SK-N-SH treated with all-trans-retinoic acid at 6 μM for 48 hours (cell line): ENCODE data around the gene FAM151A.

Experiments
- ATAC-seq: fragments of 200-7000 bp; cut with Tn5 transposase; 3 replicates; pipeline ENCODE4 v1.9.1; 2020; ENCODE audit warnings: mild to moderate bottlenecking, moderate library complexity
- ARNTL ChIP-seq: fragments of 450-650 bp; formaldehyde crosslinking; IDR thresholded peaks from 2 replicates; pipeline ENCODE4 v1.5.0; 2020; ENCODE audit warnings: low read depth, mild to moderate bottlenecking, moderate library complexity, borderline replicate concordance
- BACH2 ChIP-seq: fragments of 250-450 bp; sonication (Bioruptor Pico); IDR thresholded peaks from 2 replicates; pipeline ENCODE4 v1.9.0; 2021; ENCODE audit warnings: mild to moderate bottlenecking, borderline replicate concordance
- CSDC2 ChIP-seq: fragments of 250-450 bp; sonication (Bioruptor Pico); IDR thresholded peaks from 2 replicates; pipeline ENCODE4 v1.5.0; 2020; ENCODE audit warnings: mild to moderate bottlenecking, moderate library complexity
- CSRNP3 ChIP-seq: fragments of 250-450 bp; sonication (Bioruptor Pico); IDR thresholded peaks from 2 replicates; pipeline ENCODE4 v1.5.1; 2021; ENCODE audit warnings: mild to moderate bottlenecking, moderate library complexity
- ESRRG ChIP-seq: fragments of 250-450 bp; sonication (Bioruptor Pico); IDR thresholded peaks from 2 replicates; pipeline ENCODE4 v1.6.1; 2021; ENCODE audit warnings: mild to moderate bottlenecking
- GLIS3 ChIP-seq: fragments of 250-450 bp; sonication (Bioruptor Pico); IDR thresholded peaks from 2 replicates; pipeline ENCODE4 v1.5.0; 2020; ENCODE audit warnings: mild to moderate bottlenecking, moderate library complexity
- ISL1 ChIP-seq: fragments of 250-450 bp; sonication (Bioruptor Pico); IDR thresholded peaks from 2 replicates; pipeline ENCODE4 v2.1.2; 2022; ENCODE audit warnings: mild to moderate bottlenecking, moderate library complexity
- OSR1 ChIP-seq: fragments of 250-450 bp; sonication (Bioruptor Pico); IDR thresholded peaks from 2 replicates; pipeline ENCODE4 v1.8.0; 2022; ENCODE audit warnings: moderate library complexity, mild to moderate bottlenecking, inconsistent platforms
- PATZ1 ChIP-seq: fragments of 250-450 bp; sonication (Bioruptor Pico); IDR thresholded peaks from 2 replicates; pipeline ENCODE4 v1.8.0; 2020; ENCODE audit warnings: mild to moderate bottlenecking, moderate library complexity, borderline replicate concordance
- POU6F1 ChIP-seq: fragments of 250-450 bp; sonication (Bioruptor Pico); IDR thresholded peaks from 2 replicates; pipeline ENCODE4 v1.8.0; 2021; ENCODE audit warnings: low read depth, mild to moderate bottlenecking, moderate library complexity, borderline replicate concordance
- PPARA ChIP-seq: fragments of 250-450 bp; sonication (Bioruptor Pico); IDR thresholded peaks from 2 replicates; pipeline ENCODE4 v1.5.0; 2020; ENCODE audit warnings: mild to moderate bottlenecking, borderline replicate concordance
- RARB ChIP-seq: fragments of 250-450 bp; sonication (Bioruptor Pico); IDR thresholded peaks from 2 replicates; pipeline ENCODE4 v1.8.0; 2021; ENCODE audit warnings: mild to moderate bottlenecking, moderate library complexity
- SNAI2 ChIP-seq: fragments of 250-450 bp; sonication (Bioruptor Pico); IDR thresholded peaks from 2 replicates; pipeline ENCODE4 v1.5.0; 2020; ENCODE audit warnings: mild to moderate bottlenecking, moderate library complexity
- TCF4 ChIP-seq: fragments of 250-450 bp; sonication (Bioruptor Pico); IDR thresholded peaks from 2 replicates; pipeline ENCODE4 v1.8.0; 2021; ENCODE audit warnings: mild to moderate bottlenecking, moderate library complexity, borderline replicate concordance
- TOX ChIP-seq: fragments of 250-450 bp; sonication (Bioruptor Pico); IDR thresholded peaks from 2 replicates; pipeline ENCODE4 v1.8.0; 2021; ENCODE audit warnings: mild to moderate bottlenecking, moderate library complexity, borderline replicate concordance
- TSHZ2 ChIP-seq: fragments of 250-450 bp; sonication (Bioruptor Pico); IDR thresholded peaks from 2 replicates; pipeline ENCODE4 v1.5.0; 2020; ENCODE audit warnings: mild to moderate bottlenecking, moderate library complexity
- ZC3H10 ChIP-seq: fragments of 250-450 bp; sonication (Bioruptor Pico); IDR thresholded peaks from 2 replicates; pipeline ENCODE4 v1.5.1; 2021; ENCODE audit warnings: mild to moderate bottlenecking, moderate library complexity
- ZFP3 ChIP-seq: fragments of 250-450 bp; sonication (Bioruptor Pico); IDR thresholded peaks from 2 replicates; pipeline ENCODE4 v1.5.0; 2020; ENCODE audit warnings: mild to moderate bottlenecking, moderate library complexity
- ZFP30 ChIP-seq: fragments of 450-650 bp; formaldehyde crosslinking; IDR thresholded peaks from 2 replicates; pipeline ENCODE4 v1.5.0; 2022; ENCODE audit warnings: mild to moderate bottlenecking, moderate library complexity
- ZNF565 ChIP-seq: fragments of 450-650 bp; formaldehyde crosslinking; conservative IDR thresholded peaks from 2 replicates; pipeline ENCODE4 v1.5.0; 2020; ENCODE audit warnings: low read depth, mild to moderate bottlenecking, moderate library complexity
- ZNF70 ChIP-seq: fragments of 450-650 bp; formaldehyde crosslinking; IDR thresholded peaks from 2 replicates; pipeline ENCODE4 v1.5.0; 2020; ENCODE audit warnings: mild to moderate bottlenecking, moderate library complexity
- ZNF8 ChIP-seq: fragments of 450-650 bp; formaldehyde crosslinking; IDR thresholded peaks from 2 replicates; pipeline ENCODE4 v1.5.0; 2020; ENCODE audit warnings: mild to moderate bottlenecking, moderate library complexity

The FAM151A gene

GRCh38 chr1:54650417-54650816 is 27.1 kb upstream of the FAM151A start:
- no peak for ATAC-seq
- TF ChIP-seq OSR1 (CRISPR knock-in tag) (no peak), TOX (CRISPR knock-in tag) (no peak), ARNTL (CRISPR knock-in tag) (no peak), GLIS3 (no peak), TSHZ2 (CRISPR knock-in tag) (no peak), POU6F1 (CRISPR knock-in tag) (no peak), PATZ1 (CRISPR knock-in tag) (no peak), ZC3H10 (CRISPR knock-in tag) (no peak), ZNF8 (no peak), ZFP3 (CRISPR knock-in tag) (no peak), ZNF70 (CRISPR knock-in tag) (no peak), ISL1 (CRISPR knock-in tag) (no peak)

GRCh38 chr1:54649921-54650320 is 26.6 kb upstream of the FAM151A start:
- no peak for TF ChIP-seq RARB (CRISPR knock-in tag)
- TF ChIP-seq ZNF70 (CRISPR knock-in tag), result no peak
- no peak for TF ChIP-seq PPARA (CRISPR knock-in tag)
- TF ChIP-seq PATZ1 (CRISPR knock-in tag), result no peak
- no peak for TF ChIP-seq TSHZ2 (CRISPR knock-in tag)
- TF ChIP-seq ZFP30 (CRISPR knock-in tag), result no peak
- no peak for TF ChIP-seq BACH2
- TF ChIP-seq ARNTL (CRISPR knock-in tag), result no peak
- no peak for TF ChIP-seq ISL1 (CRISPR knock-in tag)
- TF ChIP-seq CSRNP3 (CRISPR knock-in tag), result no peak
- no peak for TF ChIP-seq ZNF8
- no peak for TF ChIP-seq CSDC2 (CRISPR knock-in tag)
- TF ChIP-seq SNAI2 (CRISPR knock-in tag), result no peak
- TF ChIP-seq ZNF565, result no peak
- no peak for TF ChIP-seq TCF4
- no peak for TF ChIP-seq ZC3H10 (CRISPR knock-in tag)
- TF ChIP-seq GLIS3, result no peak
- no peak for TF ChIP-seq POU6F1 (CRISPR knock-in tag)
- TF ChIP-seq OSR1 (CRISPR knock-in tag), result no peak
- TF ChIP-seq ESRRG (CRISPR knock-in tag), result no peak
- no peak for ATAC-seq
